ENCODE results near the gene SWSAP1. TPM values are rescaled to one million over a fixed set of nuclear protein-coding genes. Genes with fewer than 3 reads are reported as not detected.

The SWSAP1 gene
- total and polyA plus RNA-seq, 2 experiments from 2014 or later, result 2.1 to 6.1 TPM

- Histone ChIP-seq H3K4me3 (no peak overlapping the region), H3F3A (replicated peaks; ENCODE audit: low read depth) (no peaks in the 10 kb centered on the region; the same call in 1 of the 2 replicates), H3K4me1 (ENCODE audit: insufficient read depth) (no peaks in the 10 kb centered on the region), H3K36me3 (ENCODE audit: insufficient read depth) (no peaks in the 10 kb centered on the region), H3K27me3 (ENCODE audit: insufficient read depth) (no peaks in the 10 kb centered on the region), H3K79me2 (replicated peaks; ENCODE audit: insufficient read depth) (no peaks in the 10 kb centered on the region), H4K20me1 (replicated peaks; ENCODE audit: insufficient read depth) (no peaks in the 10 kb centered on the region), H3K27ac (ENCODE audit: low read depth) (no peak overlapping the region), H3K4me2 (no peak overlapping the region), H3K9me2 (ENCODE audit: insufficient read depth) (no peaks in the 10 kb centered on the region), H2AFZ (no peak overlapping the region)
- no peak overlapping the region for H3K4me3 Mint-ChIP-seq
- TF ChIP-seq REST (IDR thresholded peaks at IDR 0.05; ENCODE audit: unreplicated experiment) (no peak), STAT1 (IDR thresholded peaks at IDR 0.05; ENCODE audit: unreplicated experiment) (no peak), JUNB (IDR thresholded peaks at IDR 0.05; ENCODE audit: unreplicated experiment) (no peak), CREB1 (CRISPR knock-in tag; IDR thresholded peaks at IDR 0.05; ENCODE audit: low read depth) (no peak), NANOG (IDR thresholded peaks at IDR 0.05; ENCODE audit: borderline replicate concordance) (no peak), ZNF462 (CRISPR knock-in tag; IDR thresholded peaks at IDR 0.05) (no peak), POLR2AphosphoS5 (IDR thresholded peaks at IDR 0.05; ENCODE audit: low read depth) (no peak), EZH2 (IDR thresholded peaks at IDR 0.05; ENCODE audit: low read depth, unreplicated experiment) (no peak), CTCF (conservative IDR thresholded peaks at IDR 0.05; ENCODE audit: low read depth in 2 of 2) (no peak), ETS1 (IDR thresholded peaks at IDR 0.05) (no peak), ZNF331 (CRISPR knock-in tag; IDR thresholded peaks at IDR 0.05; ENCODE audit: low read depth) (no peak), EZH2phosphoT487 (IDR thresholded peaks at IDR 0.05; ENCODE audit: unreplicated experiment) (no peak), ZNF114 (CRISPR knock-in tag; IDR thresholded peaks at IDR 0.05) (no peak)
- no peaks in the 10 kb centered on the region for H3K4me1 Mint-ChIP-seq
- DNase-seq (ENCODE audit: low spot score), result no peak
- ATAC-seq, result no peak
- H3K27ac Mint-ChIP-seq, result no peak overlapping the region
- H3K27me3 Mint-ChIP-seq (ENCODE audit: insufficient read depth, low read depth, poor library complexity), result no peaks in the 10 kb centered on the region
- peaks cover 20% of the 10 kb centered on the region for H3K36me3 Mint-ChIP-seq (ENCODE audit: low read depth)
- no peaks in the 10 kb centered on the region for H3K9me3 Mint-ChIP-seq
Observed at GRCh38 chr19:11330127-11330526, 44.3 kb upstream of the SWSAP1 start.

Data from GM23338 (cell line).